OCI-LY3 (cell line): Measurements from ENCODE around the gene TNFRSF19.
"Not testable (repeated sequence)": the region's sequence is repeated elsewhere in the genome, so short reads cannot be mapped to it uniquely, and the experiment has no call there.

Experiments
- H2AFZ ChIP-seq: fragments of 200-600, 300-600 bp; shearing (Covaris generic); 2 replicates; pipeline ENCODE4 v1.6.0; 2014; ENCODE audit warnings: antibody characterized with exemption, low read depth, low read length
- H3K27ac ChIP-seq: fragments of 200-600, 300-600 bp; sonication (generic); 2 replicates; pipeline ENCODE4 v1.5.1; 2014; ENCODE audit warnings: mild to moderate bottlenecking, low read length, moderate library complexity, mixed read lengths
- H3K27me3 ChIP-seq: fragments of 200-600, 300-600 bp; sonication (generic); 2 replicates; pipeline ENCODE4 v1.6.1; 2014; ENCODE audit warnings: low read depth, low read length, mixed read lengths
- H3K36me3 ChIP-seq: fragments of 200-600, 300-600 bp; sonication (generic); replicated peaks from 2 replicates; pipeline ENCODE3; 2014; ENCODE audit warnings: low read depth, low read length, mixed read lengths
- H3K4me1 ChIP-seq: fragments of 300-600, 200-600 bp; sonication (generic); 2 replicates; pipeline ENCODE4 v1.6.1; 2014; ENCODE audit warnings: low read length, mixed read lengths
- H3K4me2 ChIP-seq: fragments of 200-600, 300-600 bp; sonication (generic); 2 replicates; pipeline ENCODE4 v1.6.1; 2014; ENCODE audit warnings: low read length, mixed read lengths
- H3K4me3 ChIP-seq: fragments of 300-600, 200-600 bp; sonication (generic); 2 replicates; pipeline ENCODE4 v1.5.1; 2014; ENCODE audit warnings: antibody characterized with exemption, mild to moderate bottlenecking, low read length, moderate library complexity
- H3K79me2 ChIP-seq: fragments of 300-600, 200-600 bp; shearing (Covaris generic); 2 replicates; pipeline ENCODE4 v1.6.1; 2014; ENCODE audit warnings: mild to moderate bottlenecking, low read length, mixed read lengths
- H3K9ac ChIP-seq: fragments of 300-600, 200-600 bp; shearing (Covaris generic); 2 replicates; pipeline ENCODE4 v1.6.0; 2014; ENCODE audit warnings: mild to moderate bottlenecking, low read length, moderate library complexity
- H3K9me3 ChIP-seq: fragments of 200-600, 300-600 bp; shearing (Covaris generic); 2 replicates; pipeline ENCODE4 v1.6.1; 2014; ENCODE audit warnings: low read length, mixed read lengths; ENCODE audit not compliant: insufficient read depth
- H4K20me1 ChIP-seq: fragments of 200-600, 300-600 bp; sonication (generic); 2 replicates; pipeline ENCODE4 v1.6.1; 2016; ENCODE audit warnings: low read length, mixed read lengths; ENCODE audit not compliant: insufficient read depth
- CTCF ChIP-seq: fragments of 200-600, 300-600 bp; sonication (generic); IDR thresholded peaks from 2 replicates; pipeline ENCODE4 v1.5.1; 2014; ENCODE audit warnings: antibody characterized with exemption, low read length, low read depth
- EZH2phosphoT487 ChIP-seq: fragments of 200-600 bp; shearing (Covaris generic); IDR thresholded peaks from 2 replicates; pipeline ENCODE4 v1.6.1; 2018; ENCODE audit warnings: antibody characterized with exemption, mixed run types, low read depth

TNFRSF19 gene

DNA sequence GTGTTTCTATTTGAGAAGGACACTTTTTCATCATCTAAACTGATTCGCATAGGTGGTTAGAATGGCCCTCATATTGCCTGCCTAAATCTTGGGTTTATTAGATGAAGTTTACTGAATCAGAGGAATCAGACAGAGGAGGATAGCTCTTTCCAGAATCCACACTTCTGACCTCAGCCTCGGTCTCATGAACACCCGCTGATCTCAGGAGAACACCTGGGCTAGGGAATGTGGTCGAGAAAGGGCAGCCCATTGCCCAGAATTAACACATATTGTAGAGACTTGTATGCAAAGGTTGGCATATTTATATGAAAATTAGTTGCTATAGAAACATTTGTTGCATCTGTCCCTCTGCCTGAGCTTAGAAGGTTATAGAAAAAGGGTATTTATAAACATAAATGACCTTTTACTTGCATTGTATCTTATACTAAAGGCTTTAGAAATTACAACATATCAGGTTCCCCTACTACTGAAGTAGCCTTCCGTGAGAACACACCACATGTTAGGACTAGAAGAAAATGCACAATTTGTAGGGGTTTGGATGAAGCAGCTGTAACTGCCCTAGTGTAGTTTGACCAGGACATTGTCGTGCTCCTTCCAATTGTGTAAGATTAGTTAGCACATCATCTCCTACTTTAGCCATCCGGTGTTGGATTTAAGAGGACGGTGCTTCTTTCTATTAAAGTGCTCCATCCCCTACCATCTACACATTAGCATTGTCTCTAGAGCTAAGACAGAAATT lies 103.8 kb downstream of the TNFRSF19 start:
- Histone ChIP-seq H2AFZ (no peak overlapping the region), H3K4me1 (0 out of 2 replicates have a peak, but pooled peaks cover 3% of the 10 kb centered on the region), H3K4me2 (no peak overlapping the region)

DNA sequence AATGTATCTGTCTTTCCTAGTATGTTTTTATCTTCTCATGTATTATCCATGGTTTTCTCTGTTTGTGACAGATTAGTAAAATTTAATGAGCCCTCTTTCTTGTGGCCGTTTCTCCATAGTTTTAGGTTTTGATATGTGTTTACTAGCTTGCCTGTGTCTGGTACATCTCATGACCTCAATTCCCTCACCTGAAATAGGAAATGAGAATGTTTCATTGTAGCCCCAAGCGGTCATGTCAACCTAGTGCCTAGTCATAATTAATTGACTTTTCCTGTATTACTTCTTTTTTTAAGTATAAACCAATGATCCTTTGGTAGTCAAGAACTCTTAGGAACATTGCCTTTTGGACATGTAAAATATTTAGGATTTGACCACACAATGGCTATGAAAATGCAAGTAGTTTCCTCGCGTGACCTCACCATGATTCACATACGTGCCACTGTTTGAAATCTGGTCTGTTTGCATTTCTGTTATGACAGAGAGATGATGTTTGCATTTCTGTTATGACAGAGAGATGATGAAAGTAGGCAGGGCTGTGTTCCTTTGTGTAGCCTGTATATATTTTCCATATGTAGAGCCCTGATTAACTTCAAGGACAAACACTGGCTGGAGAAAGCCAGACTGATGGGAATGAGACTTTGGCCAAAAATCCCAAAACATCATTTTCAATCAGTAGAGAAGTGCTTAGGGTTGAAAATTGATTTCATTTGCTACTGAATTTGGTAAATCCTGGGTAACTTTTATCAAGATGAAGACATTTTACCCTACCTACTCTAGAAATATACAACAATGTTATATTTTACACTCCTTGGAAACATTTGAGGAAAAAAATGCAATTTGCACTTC lies 104.8 kb downstream of the TNFRSF19 start:
- TF ChIP-seq EZH2phosphoT487, result no peak
- no peak for TF ChIP-seq CTCF
- peaks cover 22% of the 10 kb centered on the region; the same call in 1 of the 2 replicates for H3K27me3 ChIP-seq
- no peaks in the 10 kb centered on the region for H3K36me3 ChIP-seq
- no peak overlapping the region for H2AFZ ChIP-seq
- no peaks in the 10 kb centered on the region for H3K9me3 ChIP-seq
- H3K27ac ChIP-seq, result no peak overlapping the region
- no peak overlapping the region for H3K9ac ChIP-seq
- H3K4me1 ChIP-seq, result 0 out of 2 replicates have a peak, but pooled peaks cover 3% of the 10 kb centered on the region
- H3K4me2 ChIP-seq, result no peak overlapping the region
- no peaks in the 10 kb centered on the region for H3K79me2 ChIP-seq
- H4K20me1 ChIP-seq, result no peaks in the 10 kb centered on the region
- H3K4me3 ChIP-seq, result no peak overlapping the region

More for the DNA sequence above, 103.8 kb downstream of the TNFRSF19 start:
- Histone ChIP-seq H3K4me3 (no peak overlapping the region), H4K20me1 (no peaks in the 10 kb centered on the region), H3K9ac (no peak overlapping the region), H3K79me2 (no peaks in the 10 kb centered on the region), H3K27ac (no peak overlapping the region), H3K9me3 (no peaks in the 10 kb centered on the region), H3K27me3 (peaks cover 22% of the 10 kb centered on the region; the same call in 1 of the 2 replicates), H3K36me3 (no peaks in the 10 kb centered on the region)
- TF ChIP-seq CTCF (no peak), EZH2phosphoT487 (no peak)

DNA sequence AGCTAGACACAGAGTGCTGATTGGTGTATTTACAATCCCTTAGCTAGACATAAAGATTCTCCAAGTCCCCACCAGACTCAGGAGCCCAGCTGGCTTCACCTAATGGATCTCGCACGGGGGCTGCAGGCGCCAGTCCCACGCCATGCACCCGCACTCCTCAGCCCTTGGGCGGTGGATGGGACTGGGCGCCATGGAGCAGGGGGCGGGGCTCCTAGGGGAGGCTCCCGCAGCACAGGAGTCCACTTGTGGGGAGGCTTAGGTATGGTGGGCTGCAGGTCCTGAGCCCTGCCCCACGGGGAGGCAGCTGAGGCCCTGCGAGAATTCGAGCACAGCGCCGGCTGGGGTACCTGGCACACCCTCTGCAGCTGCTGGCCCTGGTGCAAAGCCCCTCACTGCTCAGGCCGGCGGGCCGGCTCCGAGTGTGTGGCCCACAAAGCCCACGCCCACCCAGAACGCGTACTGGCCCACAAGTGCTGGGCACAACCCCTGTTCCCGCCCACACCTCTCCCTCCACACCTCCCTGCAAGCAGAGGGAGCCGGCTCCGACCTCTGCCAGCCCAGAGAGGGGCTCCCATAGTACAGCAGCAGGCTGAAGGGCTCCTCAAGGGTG lies 107.6 kb downstream of the TNFRSF19 start:
- not testable (repeated sequence) for H3K9me3 ChIP-seq, H2AFZ ChIP-seq, H3K36me3 ChIP-seq, H4K20me1 ChIP-seq, H3K27ac ChIP-seq, H3K9ac ChIP-seq, H3K4me2 ChIP-seq, H3K79me2 ChIP-seq, H3K4me3 ChIP-seq, H3K4me1 ChIP-seq
- H3K27me3 ChIP-seq, result peaks cover 21% of the 10 kb centered on the region; the same call in 1 of the 2 replicates

- Histone ChIP-seq H3K27me3 (peaks cover 18% of the 10 kb centered on the region; the same call in 1 of the 2 replicates), H3K4me3 (no peak overlapping the region), H3K79me2 (no peaks in the 10 kb centered on the region), H3K4me2 (no peak overlapping the region), H3K4me1 (0 out of 2 replicates have a peak, but pooled peaks cover 3% of the 10 kb centered on the region), H3K27ac (no peak overlapping the region), H3K36me3 (no peaks in the 10 kb centered on the region), H4K20me1 (no peaks in the 10 kb centered on the region), H3K9me3 (no peaks in the 10 kb centered on the region), H3K9ac (no peak overlapping the region), H2AFZ (no peak overlapping the region)
- TF ChIP-seq CTCF, result no peak
- TF ChIP-seq EZH2phosphoT487, result no peak
Observed at GRCh38 chr13:23678795-23679194, 108.6 kb downstream of the TNFRSF19 start.
